ENCODE data around the gene TGFBR3.

GRCh38 chr1:91704746-91705145 is 181.2 kb downstream of the TGFBR3 start:
- TF ChIP-seq EZH2 (IDR thresholded peaks at IDR 0.05; ENCODE audit: borderline replicate concordance, low read length) (no peak), CTCF (IDR thresholded peaks at IDR 0.05; ENCODE audit: low read length) (no peak)
